ENCODE results near the gene DDX18.
A peak's percentile ranks its signal among the peaks of the same experiment; 100 is the strongest.

Gene DDX18

GRCh38 chr2:117850461-117850860 lies 36.0 kb downstream of the DDX18 start:
- DNase-seq (ENCODE audit: low read depth) = no peak
- no peak for TF ChIP-seq CTCF (conservative IDR thresholded peaks at IDR 0.05; ENCODE audit: low read depth, low read length)
- no peak overlapping the region for H3K4me3 ChIP-seq (ENCODE audit: low read depth, low read length)

GRCh38 chr2:117851969-117852368 lies 37.5 kb downstream of the DDX18 start:
- no peak for TF ChIP-seq CTCF (conservative IDR thresholded peaks at IDR 0.05; ENCODE audit: low read depth, low read length)
- H3K4me3 ChIP-seq (ENCODE audit: low read depth, low read length) = no peak overlapping the region
- DNase-seq (ENCODE audit: low read depth) = no peak

- H3K4me3 ChIP-seq (ENCODE audit: low read depth, low read length) = no peak overlapping the region
- no peak for DNase-seq (ENCODE audit: low read depth)
- TF ChIP-seq CTCF (conservative IDR thresholded peaks at IDR 0.05; ENCODE audit: low read depth, low read length) = no peak
These were observed 38.8 kb downstream of the DDX18 start for GRCh38 chr2:117853316-117853715.

GRCh38 chr2:117853873-117854272 lies 39.4 kb downstream of the DDX18 start:
- TF ChIP-seq CTCF (conservative IDR thresholded peaks at IDR 0.05; ENCODE audit: low read depth, low read length) = no peak
- no peak overlapping the region for H3K4me3 ChIP-seq (ENCODE audit: low read depth, low read length)
- no peak for DNase-seq (ENCODE audit: low read depth)

- TF ChIP-seq CTCF (conservative IDR thresholded peaks at IDR 0.05; ENCODE audit: low read depth, low read length) = no peak
- no peak for DNase-seq (ENCODE audit: low read depth)
- H3K4me3 ChIP-seq (ENCODE audit: low read depth, low read length) = no peak overlapping the region
These were observed 40.1 kb downstream of the DDX18 start for GRCh38 chr2:117854610-117855009.

- no peak for TF ChIP-seq CTCF (conservative IDR thresholded peaks at IDR 0.05; ENCODE audit: low read depth, low read length)
- no peak overlapping the region for H3K4me3 ChIP-seq (ENCODE audit: low read depth, low read length)
- no peak for DNase-seq (ENCODE audit: low read depth)
These were observed 41.4 kb downstream of the DDX18 start for GRCh38 chr2:117855886-117856285.

GRCh38 chr2:117856415-117857210 lies 42.1 kb downstream of the DDX18 start:
- no peak for TF ChIP-seq CTCF (conservative IDR thresholded peaks at IDR 0.05; ENCODE audit: low read depth, low read length)
- H3K4me3 ChIP-seq (ENCODE audit: low read depth, low read length) = no peak overlapping the region
- DNase-seq (ENCODE audit: low read depth) = peak; percentile 98

All from choroid plexus epithelial cell (primary cell).